ENCODE measurements around the gene FOXA3.
"Not testable (repeated sequence)": the region's sequence is repeated elsewhere in the genome, so short reads cannot be mapped to it uniquely, and the experiment has no call there.

FOXA3 gene

DNA sequence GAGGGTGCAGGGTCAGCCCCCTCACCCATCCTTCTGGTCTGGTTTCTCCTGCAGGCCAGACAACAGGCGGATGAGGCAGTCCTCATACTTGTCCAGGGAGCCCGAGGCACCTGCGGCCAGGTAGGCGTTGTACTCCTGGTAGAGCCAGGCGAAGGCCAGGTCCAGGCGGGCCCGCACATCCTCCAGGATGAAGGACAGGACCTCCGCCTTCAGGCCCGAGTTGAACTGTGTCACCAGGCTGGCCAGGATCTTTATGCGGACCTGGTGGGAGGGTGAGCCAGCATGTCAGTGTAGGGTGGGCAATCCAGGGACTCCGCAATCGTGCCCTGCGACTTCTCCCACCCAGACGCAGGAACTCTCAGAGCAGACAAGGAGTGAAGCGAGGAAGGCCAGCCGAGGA is 35.2 kb upstream of the FOXA3 start:
- DNase-seq, result no peak

DNA sequence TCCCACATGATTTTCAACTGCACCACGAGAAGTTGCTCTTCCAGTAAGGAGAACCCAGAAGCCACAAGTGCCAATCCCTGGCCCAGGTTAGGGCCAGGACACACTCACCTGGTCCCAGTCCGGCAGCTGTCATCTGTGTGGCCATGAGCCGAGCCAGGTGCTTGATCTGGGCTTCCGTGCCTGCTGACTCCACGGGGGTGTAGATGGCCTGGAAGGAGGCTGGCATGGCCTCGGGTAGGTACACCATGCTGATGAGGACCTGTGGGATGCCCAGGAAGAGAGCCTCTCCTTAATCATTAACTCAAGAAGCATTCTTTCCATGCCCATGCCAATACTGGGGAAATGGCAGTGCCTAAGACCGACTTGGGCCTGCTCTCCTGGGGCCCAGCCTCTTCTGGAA is 29.2 kb upstream of the FOXA3 start:
- no peak for DNase-seq

DNA sequence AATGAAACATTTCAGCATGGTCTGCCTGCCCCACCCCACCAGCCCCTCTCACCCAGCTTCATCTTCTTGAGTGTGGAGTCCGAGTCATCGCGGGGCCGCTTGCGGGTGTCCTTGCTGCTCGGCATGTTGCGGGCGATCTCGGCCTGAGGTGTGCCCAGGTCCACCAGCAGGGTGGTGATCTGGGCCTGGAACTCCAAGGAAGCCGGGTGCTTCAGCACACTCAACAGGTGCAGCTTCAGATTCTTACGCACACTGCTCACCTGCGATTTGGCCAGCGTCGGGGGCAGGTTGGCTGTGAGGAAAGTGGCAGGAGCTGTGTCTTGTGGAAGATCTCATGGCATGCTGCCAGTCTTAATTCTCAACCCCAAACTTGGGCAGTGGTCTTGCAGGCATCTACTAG is 21.9 kb upstream of the FOXA3 start:
- no peak for DNase-seq

DNA sequence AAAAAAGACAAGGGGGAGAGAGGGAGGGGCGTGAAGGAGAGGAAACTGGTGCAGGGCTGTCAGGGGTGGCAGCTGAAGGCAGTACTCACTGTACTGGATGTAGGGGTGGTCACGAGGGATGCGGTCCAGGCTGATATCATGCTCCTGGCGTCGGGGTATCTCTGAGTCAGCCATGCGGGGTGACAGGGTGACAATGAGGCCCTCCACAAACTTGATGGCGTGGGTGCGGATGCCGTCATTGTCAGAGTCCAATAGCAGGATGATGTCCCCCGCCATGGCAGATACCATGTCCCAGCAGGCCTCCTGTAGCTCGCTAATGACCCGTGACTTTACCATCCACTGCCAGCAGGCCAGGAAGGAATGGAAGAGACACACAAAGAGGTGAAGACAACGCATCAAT is 16.5 kb upstream of the FOXA3 start:
- DNase-seq, result no peak

DNA sequence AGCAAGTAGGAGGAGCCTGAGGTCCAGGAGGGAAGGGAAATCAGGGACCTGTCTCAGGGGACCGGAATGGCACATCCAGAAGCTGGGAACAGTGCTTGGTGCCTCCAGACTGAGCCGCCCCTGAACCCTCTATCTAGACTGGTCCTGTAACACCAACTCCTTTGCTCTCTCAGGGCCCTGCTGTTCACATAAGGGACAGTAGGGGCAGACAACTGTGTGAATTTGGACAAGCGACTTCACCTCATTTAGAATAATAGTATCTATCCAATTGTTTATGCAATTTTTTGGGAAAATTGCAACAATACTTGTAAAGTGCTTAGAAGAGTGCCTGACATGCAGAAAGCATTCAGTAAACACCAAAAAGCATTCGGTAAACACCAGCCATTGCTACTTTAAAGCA is 15.2 kb upstream of the FOXA3 start:
- no peak for DNase-seq

DNA sequence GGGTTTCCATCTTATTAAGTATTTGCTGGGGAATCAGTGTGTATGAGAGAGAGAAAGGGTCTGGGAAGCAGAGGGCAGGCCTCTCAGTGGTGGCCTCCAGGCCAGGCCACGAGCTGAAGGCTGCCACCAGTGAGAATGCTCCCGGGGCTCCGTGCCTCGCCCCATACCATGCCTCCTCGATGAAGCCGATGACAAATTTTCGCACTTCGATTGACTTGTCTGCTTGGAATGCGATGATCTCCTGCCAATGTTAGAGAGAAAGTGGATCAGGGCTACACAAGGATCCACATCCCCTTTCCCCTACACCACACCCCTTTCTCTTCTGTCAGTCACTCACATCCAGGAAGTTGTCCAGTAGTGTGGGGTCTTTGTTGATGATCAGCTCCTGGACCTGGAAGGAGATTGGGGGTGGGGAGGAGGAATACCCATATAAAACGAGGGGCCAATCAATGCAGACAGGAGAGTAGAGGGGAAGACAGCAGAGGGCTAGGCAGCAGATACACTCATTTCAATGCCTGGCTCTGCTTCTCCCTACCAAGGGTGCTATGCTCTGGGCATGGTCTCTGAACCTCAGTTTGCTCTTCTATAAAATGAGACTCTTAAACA is 11.9 kb upstream of the FOXA3 start:
- no peak for DNase-seq

DNA sequence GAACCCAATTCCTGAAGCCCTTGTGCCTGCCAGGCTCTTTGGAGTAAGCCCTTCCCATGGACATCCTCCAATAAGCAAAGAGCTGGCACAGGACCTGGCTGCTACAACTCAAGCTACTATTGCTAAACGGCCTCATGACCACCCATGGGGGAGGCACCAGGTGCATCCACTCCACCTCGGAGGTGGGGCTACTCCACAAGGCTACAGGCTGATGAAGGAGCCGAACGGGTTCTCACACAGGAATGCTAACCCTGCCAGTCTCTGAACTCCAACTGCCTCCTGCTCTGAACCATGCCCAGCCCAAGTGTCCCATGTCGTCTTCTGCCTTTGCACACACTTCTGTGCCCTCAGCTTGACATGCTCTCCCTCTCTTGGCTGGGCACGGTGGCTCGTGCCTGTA is 11.1 kb upstream of the FOXA3 start:
- no peak for DNase-seq

DNA sequence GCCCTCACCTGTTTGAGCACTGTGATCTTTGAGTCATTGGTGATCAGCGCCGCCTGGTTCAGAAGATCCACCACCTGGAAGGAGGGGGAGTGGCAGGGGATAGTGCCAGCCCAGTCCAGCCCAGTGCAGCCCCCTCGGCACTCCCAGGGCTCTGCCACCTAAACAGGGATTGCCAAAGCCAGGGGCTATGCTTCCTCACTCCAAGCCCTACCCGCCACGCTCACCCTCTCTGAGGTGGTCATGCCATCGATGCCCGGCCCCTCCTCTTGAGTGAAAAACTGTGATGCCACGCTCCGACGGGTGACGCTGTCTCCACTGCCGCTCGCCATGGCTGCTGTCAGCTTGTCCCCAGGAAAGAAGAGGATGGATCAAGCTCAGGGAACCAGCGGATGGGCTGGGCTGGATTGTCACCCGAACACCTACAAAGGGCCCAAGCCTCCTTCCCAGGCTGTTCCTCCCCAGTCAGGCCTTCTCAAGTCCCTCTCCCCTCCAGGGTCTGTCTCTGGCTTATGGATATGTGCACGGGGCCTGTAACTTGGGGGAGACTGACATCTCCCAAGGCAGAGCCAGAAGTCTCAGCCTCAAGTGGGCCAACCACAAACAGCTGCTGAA is 9.9 kb upstream of the FOXA3 start:
- DNase-seq, result no peak

DNA sequence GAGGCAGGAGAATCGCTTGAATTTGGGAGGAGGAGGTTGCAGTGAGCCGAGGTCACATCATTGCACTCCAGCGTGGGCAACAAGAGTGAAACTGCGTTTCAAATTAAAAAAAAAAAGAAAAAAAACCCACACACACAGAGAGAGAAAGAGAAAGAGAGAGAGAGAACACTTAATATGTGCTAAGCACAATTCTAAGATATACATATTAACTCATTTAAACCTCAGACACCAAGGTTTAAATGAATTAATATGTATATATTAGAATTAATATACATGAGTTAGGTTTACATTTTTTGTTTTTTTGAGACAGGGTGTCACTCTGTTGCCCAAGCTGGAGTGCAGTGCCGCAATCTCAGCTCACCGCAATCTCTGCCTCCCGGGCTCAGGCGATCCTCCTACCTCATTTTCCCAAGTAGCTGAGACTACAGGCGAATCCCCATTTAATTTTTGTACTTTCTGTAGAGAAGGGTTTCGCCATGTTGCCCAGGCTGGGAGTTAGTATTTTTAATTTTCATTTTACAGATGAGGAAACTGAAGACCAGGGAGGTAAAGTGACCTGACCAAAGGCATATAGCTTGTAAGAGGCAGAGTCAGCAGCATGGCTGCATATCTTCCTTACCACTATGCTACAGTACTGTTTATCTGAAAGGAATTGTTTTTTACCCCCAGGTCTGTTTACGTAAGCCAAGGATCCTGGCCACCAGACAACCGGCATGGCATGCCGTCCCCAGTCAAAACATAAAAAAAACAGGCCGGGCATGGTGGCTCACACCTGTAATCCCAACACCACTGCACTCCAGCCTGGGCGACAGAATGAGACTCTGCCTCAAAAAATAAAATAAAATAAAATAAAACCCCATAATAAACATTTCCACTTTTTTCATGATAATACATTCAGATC is 3.5 kb upstream of the FOXA3 start:
- no peak for DNase-seq

DNA sequence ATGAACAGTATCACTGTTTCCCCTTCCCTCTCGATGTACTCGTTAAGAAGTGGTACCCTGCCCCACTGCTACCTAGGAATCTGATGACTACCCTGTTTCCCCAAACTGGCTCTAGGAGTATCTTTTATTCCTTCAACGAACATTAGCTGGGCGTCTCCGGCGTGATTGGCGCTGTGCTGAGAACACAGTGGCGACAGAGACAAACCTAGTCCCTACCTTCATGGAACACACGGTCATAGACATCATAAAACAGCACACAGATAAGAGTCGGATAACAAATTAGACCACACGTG is 1.9 kb upstream of the FOXA3 start:
- no peak for DNase-seq

DNA sequence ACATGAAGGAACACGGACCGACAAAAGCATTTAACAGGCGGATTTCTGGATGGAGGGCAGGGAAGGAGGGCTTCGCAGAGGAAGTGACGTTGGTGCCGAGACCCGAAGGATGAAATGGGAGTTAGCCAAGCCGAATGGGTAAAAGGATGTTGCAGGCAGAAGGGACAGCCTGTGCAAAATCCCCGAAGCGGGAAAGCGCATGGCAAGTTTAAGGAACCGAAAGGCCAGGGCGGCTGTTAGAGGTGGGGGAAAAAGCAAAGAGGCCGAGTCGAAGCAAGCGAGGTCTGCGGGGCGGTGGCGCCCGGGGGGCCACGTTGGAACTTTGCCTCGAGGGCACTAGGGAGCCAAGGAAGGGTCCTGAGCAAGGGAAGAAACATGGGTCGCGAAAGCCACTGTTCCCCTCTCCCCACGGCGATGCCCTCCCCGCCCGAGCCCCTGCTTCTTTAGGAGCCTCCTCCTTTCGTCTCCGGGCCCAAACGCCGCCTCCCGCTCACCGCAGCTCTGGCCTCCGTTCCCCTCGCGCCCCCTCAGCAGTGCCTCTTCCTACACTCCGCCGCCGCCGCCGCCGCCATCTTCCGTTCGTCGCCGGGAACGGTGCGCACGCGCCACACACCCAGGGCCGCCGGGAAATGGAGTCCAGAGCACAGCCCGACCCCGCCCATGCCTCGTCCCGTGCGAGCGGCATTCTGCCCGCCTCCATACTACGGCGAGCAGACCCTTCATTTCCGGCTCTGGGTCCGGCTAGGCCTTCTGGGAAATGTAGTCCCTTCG is 1.4 kb upstream of the FOXA3 start, which contains the start of gene SYMPK:
TSS of gene SYMPK (minus strand) at position 584 of the 771 bp plus-strand sequence. CDS start 8,652 bp downstream, outside the sequence.
- DNase-seq, result peak; percentile 84

DNA sequence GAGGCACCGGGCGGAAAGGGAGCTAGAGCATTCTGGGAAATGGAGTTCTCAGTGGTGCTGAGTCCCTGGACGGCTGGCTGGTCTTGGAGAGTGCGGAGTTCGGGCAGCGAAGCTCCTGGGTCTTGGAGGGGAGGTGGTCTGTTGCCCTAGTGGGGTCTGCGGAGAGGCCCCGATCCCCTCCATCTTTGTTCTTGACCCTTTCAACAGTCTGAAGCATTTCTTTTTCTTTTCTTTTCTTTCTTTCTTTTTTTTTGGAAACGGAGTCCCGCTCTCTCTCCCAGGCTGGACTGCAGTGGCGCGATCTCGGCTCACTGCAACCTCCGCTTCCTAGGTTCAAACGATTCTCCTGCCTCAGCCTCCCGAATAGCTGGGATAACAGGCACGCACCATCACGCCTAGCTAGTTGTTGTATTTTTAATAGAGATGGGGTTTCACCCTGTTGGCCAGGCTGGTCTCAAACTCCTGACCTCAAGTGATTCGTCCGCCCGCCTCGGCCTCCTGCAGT is 739 bp upstream of the FOXA3 start:
- no peak for DNase-seq

DNA sequence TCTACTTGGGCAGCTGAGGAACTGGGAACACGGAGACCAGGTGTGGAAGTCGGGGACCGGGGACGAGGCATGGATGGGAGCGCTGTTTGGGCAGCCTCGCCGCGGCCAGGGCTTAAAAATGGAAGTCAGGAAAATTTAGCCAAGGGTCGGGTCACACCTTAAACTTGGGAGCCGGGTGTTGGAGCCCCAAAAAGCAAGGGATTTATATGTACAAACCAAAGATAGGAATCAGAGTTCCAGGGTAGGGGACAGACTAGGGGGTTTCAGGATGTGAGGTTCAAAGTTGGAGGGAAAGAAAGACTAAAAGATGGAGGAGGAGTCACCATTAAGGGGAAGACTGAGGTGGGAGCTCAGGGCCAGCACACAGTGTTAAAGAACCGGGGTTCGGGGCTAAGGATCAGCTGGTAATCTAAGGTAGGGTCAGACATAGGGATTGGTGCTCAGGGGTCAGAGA is 530 bp downstream of the FOXA3 start:
- DNase-seq, result no peak

DNA sequence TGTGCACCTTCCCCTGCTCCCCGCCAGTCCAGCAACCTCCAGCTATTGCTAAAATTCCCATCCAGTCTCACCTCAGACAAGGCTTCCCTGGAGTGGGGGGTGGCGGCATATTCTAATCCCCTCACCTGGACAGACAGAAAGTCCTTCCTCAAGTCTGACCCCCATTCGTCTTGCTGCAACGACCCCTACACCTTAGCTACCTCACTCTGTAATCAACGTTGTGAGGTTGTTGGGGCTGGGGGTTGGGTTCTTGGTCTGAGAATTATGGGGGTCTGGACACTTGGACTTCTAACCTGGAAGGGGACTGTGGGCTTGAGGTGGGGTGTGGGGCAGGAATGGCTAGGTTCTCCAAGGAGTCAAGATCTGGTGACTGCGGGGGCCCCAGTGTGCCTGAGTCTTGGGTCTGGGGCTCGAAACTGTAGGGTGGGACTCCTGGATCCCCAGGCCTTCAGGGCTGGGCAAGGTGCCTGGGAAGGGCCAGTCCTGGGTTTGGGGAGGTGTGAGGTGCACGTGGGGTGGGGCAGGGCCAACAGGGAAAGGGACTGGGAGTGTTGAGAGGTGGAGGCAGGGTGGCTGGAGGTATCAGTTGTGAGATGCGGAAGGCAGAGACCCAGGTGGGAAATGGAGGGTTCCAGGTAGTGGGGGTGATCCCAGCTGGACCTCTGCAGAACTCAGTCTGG is 1.3 kb downstream of the FOXA3 start:
- DNase-seq, result no peak

DNA sequence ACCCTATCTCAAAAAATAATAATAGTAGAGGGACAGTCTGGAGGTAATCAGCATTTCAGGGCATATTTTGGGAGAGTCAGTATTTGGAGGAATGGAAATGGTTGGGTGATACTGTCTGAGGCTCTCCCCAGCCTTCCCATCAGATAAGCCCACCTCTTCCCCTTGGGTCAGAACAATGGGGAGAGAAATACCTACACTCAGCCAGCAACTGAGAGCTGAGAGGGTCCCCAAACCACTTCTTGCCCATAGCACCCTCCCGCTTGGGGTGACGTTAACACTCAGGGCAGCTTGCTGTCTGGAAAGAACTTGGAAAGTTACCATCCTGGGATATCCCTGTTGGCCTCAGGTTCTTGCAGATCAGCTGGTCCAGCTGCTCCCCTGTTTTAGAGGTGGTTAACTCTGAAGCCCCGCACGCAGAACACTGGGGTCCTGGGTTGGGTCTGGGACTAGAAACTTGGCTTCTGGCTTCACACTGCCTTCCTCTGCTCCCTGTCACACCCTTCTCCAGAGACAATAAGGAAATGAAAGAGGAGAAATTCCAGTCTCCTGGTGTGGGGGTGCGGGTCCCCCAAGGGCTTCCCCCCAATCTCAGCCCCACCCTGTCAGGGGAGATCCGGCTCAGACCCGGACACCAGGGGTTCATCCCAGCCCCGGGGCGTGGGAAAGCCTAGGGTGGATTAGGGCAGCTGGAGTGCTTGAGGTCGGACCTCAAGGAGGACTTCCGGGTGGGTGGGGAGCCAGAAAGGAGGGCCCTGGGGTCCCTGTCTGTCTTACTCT is 2.5 kb downstream of the FOXA3 start:
- DNase-seq, result no peak

DNA sequence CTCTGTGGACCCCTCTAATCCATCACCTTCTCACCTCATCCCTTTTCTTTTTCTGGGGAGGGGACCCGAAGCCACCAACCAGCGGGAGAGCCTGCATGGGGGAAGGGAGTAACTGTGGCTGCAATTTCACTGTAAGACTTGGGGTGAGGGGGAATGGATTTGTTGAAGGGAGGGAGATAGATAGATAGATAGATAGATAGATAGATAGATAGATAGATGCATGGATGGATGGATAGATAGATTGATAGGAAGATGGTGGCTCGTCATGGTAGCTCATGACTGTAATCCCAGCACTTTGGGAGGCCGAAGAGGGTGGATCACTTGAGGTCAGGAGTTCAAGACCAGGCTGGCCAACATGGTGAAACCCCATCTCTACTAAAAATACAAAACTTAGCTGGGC is 3.1 kb downstream of the FOXA3 start:
- not testable (repeated sequence) for DNase-seq

DNA sequence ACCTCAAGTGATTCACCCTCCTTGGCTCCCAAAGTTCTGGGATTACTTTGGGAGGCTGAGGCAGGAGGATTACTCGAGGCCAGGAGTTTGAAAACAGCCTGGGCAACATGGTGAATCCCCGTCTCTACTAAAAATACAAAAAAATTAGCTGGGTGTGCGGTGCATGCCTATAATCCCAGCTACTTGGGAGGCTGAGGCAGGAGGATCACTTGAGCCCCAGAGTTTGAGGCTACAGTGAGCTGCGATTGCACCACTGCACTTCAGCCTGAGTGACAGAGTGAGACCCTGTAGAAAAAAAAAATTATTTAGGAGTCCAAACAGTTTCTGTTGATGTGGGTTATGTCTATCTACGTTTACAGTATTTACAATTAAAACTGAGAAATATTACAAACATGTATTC is 6.7 kb downstream of the FOXA3 start:
- DNase-seq, result no peak

DNA sequence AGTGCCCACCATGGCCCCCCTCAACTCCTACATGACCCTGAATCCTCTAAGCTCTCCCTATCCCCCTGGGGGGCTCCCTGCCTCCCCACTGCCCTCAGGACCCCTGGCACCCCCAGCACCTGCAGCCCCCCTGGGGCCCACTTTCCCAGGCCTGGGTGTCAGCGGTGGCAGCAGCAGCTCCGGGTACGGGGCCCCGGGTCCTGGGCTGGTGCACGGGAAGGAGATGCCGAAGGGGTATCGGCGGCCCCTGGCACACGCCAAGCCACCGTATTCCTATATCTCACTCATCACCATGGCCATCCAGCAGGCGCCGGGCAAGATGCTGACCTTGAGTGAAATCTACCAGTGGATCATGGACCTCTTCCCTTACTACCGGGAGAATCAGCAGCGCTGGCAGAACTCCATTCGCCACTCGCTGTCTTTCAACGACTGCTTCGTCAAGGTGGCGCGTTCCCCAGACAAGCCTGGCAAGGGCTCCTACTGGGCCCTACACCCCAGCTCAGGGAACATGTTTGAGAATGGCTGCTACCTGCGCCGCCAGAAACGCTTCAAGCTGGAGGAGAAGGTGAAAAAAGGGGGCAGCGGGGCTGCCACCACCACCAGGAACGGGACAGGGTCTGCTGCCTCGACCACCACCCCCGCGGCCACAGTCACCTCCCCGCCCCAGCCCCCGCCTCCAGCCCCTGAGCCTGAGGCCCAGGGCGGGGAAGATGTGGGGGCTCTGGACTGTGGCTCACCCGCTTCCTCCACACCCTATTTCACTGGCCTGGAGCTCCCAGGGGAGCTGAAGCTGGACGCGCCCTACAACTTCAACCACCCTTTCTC is 8.2 kb downstream of the FOXA3 start:
- DNase-seq, result no peak

DNA sequence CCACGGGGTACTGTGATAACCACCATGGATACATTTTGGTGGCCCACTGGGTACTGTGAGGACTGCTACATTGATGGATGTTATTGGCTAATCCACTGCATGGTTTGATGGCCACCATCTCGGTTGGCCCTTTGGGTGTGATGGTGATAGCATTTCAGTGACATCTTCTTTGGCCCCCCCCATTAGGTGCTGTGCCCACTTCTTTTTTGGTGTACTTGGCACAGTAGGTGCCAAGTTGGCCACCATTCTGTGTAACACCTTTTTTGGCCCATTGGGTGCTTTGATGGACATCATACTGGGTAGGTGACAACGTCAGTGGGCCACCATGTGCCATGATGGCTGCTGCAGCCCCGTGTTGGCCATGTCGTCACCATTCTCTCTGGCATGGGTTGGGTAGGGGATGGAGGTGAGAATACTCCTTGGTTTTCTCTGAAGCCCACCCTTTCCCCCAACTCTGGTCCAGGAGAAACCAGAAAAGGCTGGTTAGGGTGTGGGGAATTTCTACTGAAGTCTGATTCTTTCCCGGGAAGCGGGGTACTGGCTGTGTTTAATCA is 9.2 kb downstream of the FOXA3 start:
- DNase-seq, result no peak

DNA sequence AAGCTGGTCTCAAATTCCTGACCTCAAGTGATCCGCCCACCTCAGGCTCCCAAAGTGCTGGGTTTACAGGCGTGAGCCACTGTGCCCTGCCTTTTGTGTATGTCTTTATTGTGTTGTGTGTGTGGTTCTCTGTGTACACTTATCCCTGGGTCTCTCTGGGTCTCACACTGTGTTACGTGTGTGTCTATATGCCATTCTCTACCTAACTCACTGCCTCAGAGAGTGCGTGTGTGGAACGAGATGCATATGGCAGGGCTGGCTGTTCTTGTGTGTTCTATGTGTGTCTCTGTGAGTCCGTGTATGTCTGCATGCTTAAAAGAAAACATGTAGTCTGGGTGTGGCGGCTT is 10.5 kb downstream of the FOXA3 start:
- DNase-seq, result no peak

DNA sequence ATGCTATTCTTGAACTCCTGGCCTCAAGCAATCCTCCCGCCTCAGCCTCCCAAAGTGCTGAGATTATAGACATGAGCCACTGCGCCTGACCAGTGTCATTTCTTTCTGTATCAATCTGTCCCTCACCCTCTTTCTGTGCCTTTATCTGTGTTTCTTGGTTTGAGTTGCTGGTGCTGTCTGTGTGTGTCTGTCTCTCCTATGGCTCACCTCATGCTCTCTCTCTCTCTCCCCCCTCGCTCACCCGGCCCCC is 12.0 kb downstream of the FOXA3 start:
- DNase-seq, result no peak

All from NCI-H524 treated with DMSO at 0.1 percent for 48 hours (cell line).